ES-I3 (cell line): ENCODE data around the gene TIA1.
A peak's percentile ranks its signal among the peaks of the same experiment; 100 is the strongest.
"Not testable (repeated sequence)": the region's sequence is repeated elsewhere in the genome, so short reads cannot be mapped to it uniquely, and the experiment has no call there.

ENCODE experiments used
- H3K36me3 ChIP-seq: 2 replicates; pipeline ENCODE4 v1.6.1; 2013; ENCODE audit warnings: mild to moderate bottlenecking, low read length, control low read depth, moderate library complexity; ENCODE audit not compliant: insufficient read depth
- H3K4me1 ChIP-seq: 2 replicates; pipeline ENCODE4 v1.6.1; 2013; ENCODE audit warnings: mild to moderate bottlenecking, control low read depth, low read length; ENCODE audit not compliant: insufficient read depth
- H3K9ac ChIP-seq: 2 replicates; pipeline ENCODE4 v1.6.1; 2013; ENCODE audit warnings: low read depth, mild to moderate bottlenecking, low read length, moderate library complexity
- H3K9me3 ChIP-seq: 2 replicates; pipeline ENCODE4 v1.6.1; 2013; ENCODE audit warnings: mild to moderate bottlenecking, low read length, moderate library complexity; ENCODE audit not compliant: control insufficient read depth, insufficient read depth

Gene TIA1, protein sequence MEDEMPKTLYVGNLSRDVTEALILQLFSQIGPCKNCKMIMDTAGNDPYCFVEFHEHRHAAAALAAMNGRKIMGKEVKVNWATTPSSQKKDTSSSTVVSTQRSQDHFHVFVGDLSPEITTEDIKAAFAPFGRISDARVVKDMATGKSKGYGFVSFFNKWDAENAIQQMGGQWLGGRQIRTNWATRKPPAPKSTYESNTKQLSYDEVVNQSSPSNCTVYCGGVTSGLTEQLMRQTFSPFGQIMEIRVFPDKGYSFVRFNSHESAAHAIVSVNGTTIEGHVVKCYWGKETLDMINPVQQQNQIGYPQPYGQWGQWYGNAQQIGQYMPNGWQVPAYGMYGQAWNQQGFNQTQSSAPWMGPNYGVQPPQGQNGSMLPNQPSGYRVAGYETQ

GRCh38 chr2:70248181-70248847 is at the start of gene TIA1:
TIA1 (minus strand) TSS chr2:70248628; CDS start chr2:70248430, 198 bp downstream.
- no peaks in the 10 kb centered on the region for H3K9me3 ChIP-seq
- no peaks in the 10 kb centered on the region for H3K36me3 ChIP-seq
- peak within 1 kb of the TSS; percentile 100 for H3K9ac ChIP-seq
- peaks cover 15% of the 10 kb centered on the region for H3K4me1 ChIP-seq

GRCh38 chr2:70297828-70298227 is 49.4 kb upstream of the TIA1 start:
- H3K9ac ChIP-seq, H3K36me3 ChIP-seq, H3K4me1 ChIP-seq, H3K9me3 ChIP-seq: not testable (repeated sequence)

DNA sequence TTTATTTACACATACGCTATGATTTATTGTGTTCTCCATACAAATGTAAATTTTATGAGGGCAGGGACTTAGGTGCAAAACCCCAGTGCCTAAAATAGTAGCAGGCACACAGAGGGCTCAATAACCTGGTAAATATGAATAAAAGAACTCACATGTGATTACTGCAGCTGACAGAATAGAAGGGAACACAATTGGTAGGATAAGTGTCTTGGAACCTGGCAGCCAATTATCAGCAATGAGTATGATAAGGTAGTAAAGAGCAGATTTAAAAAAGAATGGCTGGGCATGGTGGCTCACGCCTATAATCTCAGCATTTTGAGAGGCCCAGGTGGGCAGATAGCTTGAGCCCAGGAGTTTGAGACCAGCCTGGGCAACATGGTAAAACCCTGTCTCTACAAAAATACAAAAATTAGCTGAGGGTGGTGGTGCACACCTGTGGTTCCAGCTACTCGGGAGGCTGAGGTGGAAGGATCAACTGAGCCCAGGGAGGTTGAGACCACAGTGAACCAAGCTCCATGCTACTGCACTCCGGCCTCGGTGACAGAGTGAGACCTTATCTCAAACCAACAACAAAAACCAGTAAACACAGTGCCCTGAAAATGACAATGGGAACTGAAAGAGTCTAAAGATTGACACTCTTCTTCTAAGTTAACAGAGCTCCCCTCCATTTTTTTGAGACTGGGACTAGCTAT is 35.2 kb upstream of the TIA1 start:
- Histone ChIP-seq H3K9ac (no peak overlapping the region), H3K4me1 (no peaks in the 10 kb centered on the region), H3K9me3 (no peaks in the 10 kb centered on the region), H3K36me3 (peaks cover 40% of the 10 kb centered on the region)

DNA sequence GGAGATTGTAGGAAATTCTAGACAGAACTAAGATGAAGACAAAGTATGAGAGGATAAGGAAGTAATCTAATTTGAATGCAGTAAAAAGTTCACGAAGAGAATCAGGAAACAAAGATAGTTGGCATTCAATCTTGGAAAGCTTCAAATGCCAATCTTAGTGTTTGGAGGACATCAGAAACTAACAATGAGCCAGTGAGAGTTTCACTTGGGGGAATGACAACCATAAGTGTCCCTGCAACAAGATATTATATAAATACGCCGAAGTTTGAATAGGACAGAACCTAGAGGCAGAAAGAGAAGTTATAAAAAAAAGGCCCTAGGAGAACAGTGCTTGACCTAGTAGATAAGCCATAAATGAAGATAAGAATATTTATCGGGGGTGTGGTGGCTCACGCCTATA is 34.0 kb upstream of the TIA1 start:
- Histone ChIP-seq H3K9me3 (no peaks in the 10 kb centered on the region), H3K4me1 (no peaks in the 10 kb centered on the region), H3K9ac (no peak overlapping the region), H3K36me3 (peaks cover 32% of the 10 kb centered on the region)

GRCh38 chr2:70280242-70280798 is 31.9 kb upstream of the TIA1 start:
- no peaks in the 10 kb centered on the region for H3K4me1 ChIP-seq
- H3K36me3 ChIP-seq, result peaks cover 19% of the 10 kb centered on the region
- H3K9me3 ChIP-seq, result no peaks in the 10 kb centered on the region
- H3K9ac ChIP-seq, result no peak overlapping the region

GRCh38 chr2:70270323-70270722 is 21.9 kb upstream of the TIA1 start:
- Histone ChIP-seq H3K4me1 (no peaks in the 10 kb centered on the region), H3K9ac (no peak overlapping the region), H3K36me3 (no peaks in the 10 kb centered on the region; the same call in 1 of the 2 replicates), H3K9me3 (no peaks in the 10 kb centered on the region)

DNA sequence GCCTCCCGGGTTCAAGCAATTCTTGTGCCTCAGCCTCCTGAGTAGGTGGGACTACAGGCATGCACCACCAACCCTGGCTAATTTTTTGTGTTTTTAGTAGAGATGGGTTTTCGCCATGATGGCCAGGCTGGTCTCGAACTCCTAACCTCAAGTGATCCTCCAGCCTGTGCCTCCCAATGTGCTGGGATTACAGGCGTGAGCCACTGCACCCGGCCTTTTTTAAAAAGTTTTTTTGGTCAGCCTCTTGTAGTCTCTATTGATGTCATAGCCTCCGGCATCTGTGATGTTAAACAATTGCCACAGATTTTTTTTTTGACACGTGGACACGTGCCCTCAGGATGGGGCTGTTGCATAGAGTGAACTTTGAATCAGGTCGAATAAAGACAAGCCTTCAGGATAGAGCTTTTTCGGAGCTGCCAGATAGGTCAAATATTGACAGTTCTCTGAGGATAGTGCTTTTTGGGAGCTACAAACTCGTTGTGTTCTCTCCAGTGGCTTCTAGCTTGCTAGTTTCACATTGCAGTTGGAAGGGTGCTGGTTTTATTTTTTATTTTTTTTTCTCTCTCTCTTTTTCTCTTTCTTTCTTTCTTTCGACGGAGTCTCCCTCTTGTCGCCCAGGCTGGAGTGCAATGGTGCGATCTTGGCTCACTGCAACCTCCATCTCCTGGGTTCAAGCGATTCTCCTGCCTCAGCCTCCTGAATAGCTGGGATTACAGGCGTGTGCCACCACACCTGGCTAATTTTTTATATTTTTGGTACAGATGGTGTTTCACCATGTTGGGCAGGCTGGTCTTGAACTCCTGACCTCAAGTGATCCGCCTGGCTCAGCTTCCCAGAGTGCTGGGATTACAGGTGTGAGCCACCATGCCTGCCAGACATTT is 21.2 kb upstream of the TIA1 start:
- H3K36me3 ChIP-seq, H3K4me1 ChIP-seq, H3K9me3 ChIP-seq, H3K9ac ChIP-seq: not testable (repeated sequence)

DNA sequence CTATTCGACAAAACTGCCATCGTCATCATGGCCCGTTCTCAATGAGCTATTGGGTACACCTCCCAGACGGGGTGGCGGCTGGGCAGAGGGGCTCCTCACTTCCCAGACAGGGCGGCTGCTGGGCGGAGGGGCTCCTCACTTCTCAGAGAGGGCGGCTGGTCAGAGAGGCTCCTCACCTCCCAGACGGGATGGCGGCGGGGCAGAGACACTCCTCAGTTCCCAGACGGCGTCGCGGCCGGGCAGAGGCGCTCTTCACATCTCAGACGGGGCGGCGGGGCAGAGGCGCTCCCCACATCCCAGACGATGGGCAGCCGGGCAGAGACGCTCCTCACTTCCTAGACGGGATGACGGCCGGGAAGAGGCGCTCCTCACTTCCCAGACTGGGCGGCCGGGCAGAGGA is 18.5 kb upstream of the TIA1 start:
- H3K36me3 ChIP-seq, result not testable (repeated sequence)

DNA sequence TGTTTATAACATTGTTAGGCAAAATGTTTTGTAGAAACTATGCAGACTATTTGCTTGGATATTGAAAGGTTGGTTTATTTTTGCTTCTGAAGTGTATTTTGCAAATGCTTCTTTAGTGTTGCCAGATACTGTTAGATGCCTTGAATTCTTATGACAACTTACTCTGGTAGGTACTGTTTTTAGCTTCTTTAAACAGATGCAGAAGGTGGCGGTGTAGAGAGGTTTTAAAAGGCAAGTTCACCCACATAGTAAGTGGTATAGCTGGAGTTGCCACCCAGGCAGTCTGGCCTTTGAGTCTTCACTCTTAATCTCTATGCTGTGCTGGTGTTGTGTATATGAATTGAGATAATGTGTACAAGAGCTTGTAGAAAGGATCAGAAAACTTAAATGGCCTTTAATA is 13.1 kb upstream of the TIA1 start:
- Histone ChIP-seq H3K4me1 (no peaks in the 10 kb centered on the region), H3K9me3 (no peaks in the 10 kb centered on the region), H3K36me3 (no peaks in the 10 kb centered on the region), H3K9ac (no peak overlapping the region)

More for the DNA sequence above, 18.5 kb upstream of the TIA1 start:
- H3K9ac ChIP-seq, H3K4me1 ChIP-seq, H3K9me3 ChIP-seq: not testable (repeated sequence)

DNA sequence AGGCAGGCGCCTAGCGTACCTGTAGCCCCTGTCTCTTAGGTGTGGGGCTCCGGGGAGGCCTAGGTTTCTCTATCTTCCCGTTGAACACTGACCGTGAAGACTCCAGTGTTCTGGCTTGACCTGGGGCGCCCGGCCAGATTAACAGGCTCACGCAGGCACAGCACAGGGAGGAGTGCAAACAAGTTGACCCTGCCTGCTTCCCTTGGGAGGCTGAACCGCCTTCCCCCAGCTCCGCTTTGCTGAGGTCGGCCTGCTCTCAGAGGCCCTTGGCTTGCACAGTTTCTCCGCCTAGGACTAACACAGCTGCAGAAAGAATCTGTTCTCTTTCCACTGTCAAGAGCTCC is 10.1 kb upstream of the TIA1 start:
- Histone ChIP-seq H3K9me3 (no peaks in the 10 kb centered on the region), H3K4me1 (no peaks in the 10 kb centered on the region), H3K36me3 (no peaks in the 10 kb centered on the region), H3K9ac (peak overlapping the region; percentile 84)

GRCh38 chr2:70255637-70256314 is 7.3 kb upstream of the TIA1 start:
- Histone ChIP-seq H3K36me3 (no peaks in the 10 kb centered on the region), H3K9me3 (no peaks in the 10 kb centered on the region), H3K9ac (no peak overlapping the region), H3K4me1 (no peaks in the 10 kb centered on the region)

DNA sequence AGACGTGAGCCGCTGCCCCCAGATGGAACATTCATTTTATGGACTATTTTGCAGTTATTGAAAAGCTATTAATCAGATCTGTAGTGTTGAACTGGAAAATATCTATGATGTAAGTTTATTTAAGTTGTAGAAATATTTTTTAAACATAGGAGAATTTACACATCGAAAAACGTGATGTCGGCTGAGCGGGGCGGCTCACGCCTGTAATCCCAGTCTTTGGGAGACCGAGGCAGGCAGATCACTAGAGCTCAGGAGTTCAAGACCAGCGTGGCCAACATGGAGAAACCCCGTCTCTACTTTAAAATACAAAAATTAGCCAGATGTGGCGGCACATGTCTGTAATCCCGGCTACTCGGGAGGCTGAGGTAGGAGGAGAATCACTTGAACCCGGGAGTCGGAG is 2.0 kb upstream of the TIA1 start:
- Histone ChIP-seq H3K9ac (no peak overlapping the region), H3K9me3 (no peaks in the 10 kb centered on the region), H3K36me3 (no peaks in the 10 kb centered on the region), H3K4me1 (peaks cover 4% of the 10 kb centered on the region; the same call in 1 of the 2 replicates)

DNA sequence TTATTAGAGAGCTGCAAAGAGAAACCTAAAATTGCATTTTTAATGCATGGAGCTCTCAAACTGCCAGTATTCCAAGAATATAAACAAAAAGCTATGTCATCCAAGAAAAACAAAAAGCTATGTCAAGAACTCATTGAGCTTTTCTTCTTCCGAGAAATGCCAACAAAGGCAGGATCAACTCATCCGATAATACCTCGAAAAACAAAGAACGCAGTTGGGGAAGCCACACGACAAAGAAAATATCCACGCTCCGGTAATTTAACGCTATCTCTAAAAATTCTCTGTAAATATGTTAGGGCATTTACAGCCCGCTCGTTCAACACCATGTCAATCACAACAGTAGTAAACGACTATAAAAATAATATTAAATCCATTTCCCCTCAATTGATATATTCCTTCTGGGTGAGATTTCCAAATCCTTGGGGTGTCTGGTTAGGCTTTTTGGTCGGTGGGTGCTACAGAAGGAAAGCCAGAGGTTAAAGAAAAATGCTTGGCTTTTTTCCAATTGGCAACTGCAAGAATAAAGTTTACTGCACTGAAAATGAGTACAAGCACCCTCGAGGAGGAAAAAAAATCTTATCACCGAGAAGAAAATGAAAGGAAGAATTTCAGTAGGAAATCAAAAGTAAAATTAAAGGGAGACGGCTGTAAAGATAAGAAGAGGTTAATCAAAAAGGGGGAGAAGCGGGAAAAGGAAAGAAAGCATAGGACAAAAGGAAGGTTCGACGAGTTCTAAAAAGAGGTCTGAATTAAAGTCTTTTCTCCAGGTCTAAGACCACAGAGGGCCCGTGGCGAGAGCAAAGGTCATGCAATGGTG is 856 bp downstream of the TIA1 start:
- peaks cover 18% of the 10 kb centered on the region for H3K4me1 ChIP-seq
- H3K36me3 ChIP-seq, result no peaks in the 10 kb centered on the region
- peak overlapping the region; percentile 100 for H3K9ac ChIP-seq
- no peaks in the 10 kb centered on the region for H3K9me3 ChIP-seq
